Ishikawa (cell line): ENCODE measurements around the gene NOX5.

Source experiments
- CEBPB ChIP-seq: IDR thresholded peaks from 2 replicates; pipeline ENCODE4 v1.6.1; 2012
- CREB1 ChIP-seq: IDR thresholded peaks from 2 replicates; pipeline ENCODE4 v1.6.1; 2012; ENCODE audit warnings: low read depth
- EGR1 ChIP-seq: IDR thresholded peaks from 2 replicates; pipeline ENCODE4 v1.6.1; 2012
- EP300 ChIP-seq: IDR thresholded peaks from 2 replicates; pipeline ENCODE4 v1.6.1; 2012; ENCODE audit warnings: borderline replicate concordance
- FOXM1 ChIP-seq: IDR thresholded peaks from 2 replicates; pipeline ENCODE4 v1.6.1; 2012; ENCODE audit warnings: low read depth, borderline replicate concordance
- NFIC ChIP-seq: IDR thresholded peaks from 2 replicates; pipeline ENCODE4 v1.6.1; 2012
- RAD21 ChIP-seq: IDR thresholded peaks from 2 replicates; pipeline ENCODE4 v1.6.1; 2012; ENCODE audit warnings: low read depth
- REST ChIP-seq: IDR thresholded peaks from 2 replicates; pipeline ENCODE4 v1.6.1; 2012; ENCODE audit warnings: low read depth, mild to moderate bottlenecking
- TAF1 ChIP-seq: IDR thresholded peaks from 2 replicates; pipeline ENCODE4 v1.6.1; 2012; ENCODE audit warnings: low read depth, mild to moderate bottlenecking
- TCF12 ChIP-seq: IDR thresholded peaks from 2 replicates; pipeline ENCODE4 v1.6.1; 2012; ENCODE audit warnings: low read depth
- TEAD4 ChIP-seq: IDR thresholded peaks from 2 replicates; pipeline ENCODE4 v1.6.1; 2012
- YY1 ChIP-seq: IDR thresholded peaks from 2 replicates; pipeline ENCODE4 v1.6.1; 2012; ENCODE audit warnings: low read depth
- ZBTB7A ChIP-seq: IDR thresholded peaks from 2 replicates; pipeline ENCODE4 v1.6.1; 2012; ENCODE audit warnings: low read depth
- TF ChIP-seq, protein P1 (sequence below): IDR thresholded peaks from 2 replicates; pipeline ENCODE4 v1.6.1; 2012
- TF ChIP-seq, protein P2 (sequence below): IDR thresholded peaks from 2 replicates; pipeline ENCODE4 v1.6.1; 2012

NOX5 gene

DNA sequence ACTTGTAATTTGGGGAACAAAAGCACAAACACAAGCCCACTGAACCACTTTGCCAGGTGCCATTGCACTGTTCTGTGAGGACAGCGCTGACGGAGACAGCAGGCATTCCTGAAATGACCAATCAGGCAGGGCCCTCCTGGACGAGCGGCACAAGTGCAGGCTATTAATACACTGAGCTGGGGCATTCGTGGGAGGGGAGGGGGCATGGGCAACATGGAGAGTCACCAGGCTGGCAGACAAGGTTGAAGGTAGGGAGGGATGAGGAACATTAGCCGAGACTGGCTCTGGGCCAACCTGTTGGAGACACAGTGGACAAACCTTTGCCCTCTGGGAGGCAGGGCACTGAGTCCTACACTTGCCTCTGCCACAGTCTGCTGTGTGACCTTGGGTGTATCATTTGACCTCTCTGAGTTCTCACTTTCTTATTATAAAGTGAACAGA lies 45.6 kb downstream of the NOX5 start:
- TF ChIP-seq NFIC (no peak), EP300 (no peak), CEBPB (no peak), YY1 (no peak), TAF1 (no peak), TEAD4 (no peak), RAD21 (no peak), ZBTB7A (no peak), TCF12 (no peak), CREB1 (no peak), EGR1 (no peak), REST (no peak), FOXM1 (no peak)
- TF ChIP-seq, protein P1, sequence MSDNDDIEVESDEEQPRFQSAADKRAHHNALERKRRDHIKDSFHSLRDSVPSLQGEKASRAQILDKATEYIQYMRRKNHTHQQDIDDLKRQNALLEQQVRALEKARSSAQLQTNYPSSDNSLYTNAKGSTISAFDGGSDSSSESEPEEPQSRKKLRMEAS: no peak
- TF ChIP-seq, protein P2, sequence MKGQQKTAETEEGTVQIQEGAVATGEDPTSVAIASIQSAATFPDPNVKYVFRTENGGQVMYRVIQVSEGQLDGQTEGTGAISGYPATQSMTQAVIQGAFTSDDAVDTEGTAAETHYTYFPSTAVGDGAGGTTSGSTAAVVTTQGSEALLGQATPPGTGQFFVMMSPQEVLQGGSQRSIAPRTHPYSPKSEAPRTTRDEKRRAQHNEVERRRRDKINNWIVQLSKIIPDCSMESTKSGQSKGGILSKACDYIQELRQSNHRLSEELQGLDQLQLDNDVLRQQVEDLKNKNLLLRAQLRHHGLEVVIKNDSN: no peak

DNA sequence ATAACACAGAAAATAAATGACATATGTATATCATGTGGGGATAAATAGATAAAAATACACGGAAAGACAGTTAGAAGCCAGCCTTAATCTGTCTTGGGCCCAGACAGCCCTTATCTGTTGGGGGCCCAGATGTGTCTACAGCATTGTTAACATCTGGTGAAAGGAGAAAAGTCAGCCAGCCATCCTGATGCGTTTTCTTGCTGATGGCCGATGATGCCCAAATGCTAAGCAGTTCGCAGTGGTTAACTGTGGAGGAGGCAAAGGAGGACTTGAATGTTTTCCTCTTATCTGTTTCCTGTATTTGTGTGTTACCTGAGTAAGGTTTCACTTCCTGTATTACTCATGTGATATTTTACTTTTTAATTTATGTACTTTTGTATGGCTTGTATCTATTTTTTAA lies 46.2 kb downstream of the NOX5 start:
- TF ChIP-seq ZBTB7A (no peak), YY1 (no peak), REST (no peak), TCF12 (no peak), FOXM1 (no peak), TEAD4 (no peak), RAD21 (no peak), EGR1 (no peak), TAF1 (no peak), CEBPB (no peak), NFIC (no peak), CREB1 (no peak), EP300 (no peak)
- TF ChIP-seq, protein P2: no peak
- TF ChIP-seq, protein P1: no peak

- no peak for TF ChIP-seq CREB1
- no peak for TF ChIP-seq RAD21
- no peak for TF ChIP-seq FOXM1
- no peak for TF ChIP-seq ZBTB7A
- TF ChIP-seq, protein P1: no peak
- TF ChIP-seq NFIC: no peak
- no peak for TF ChIP-seq YY1
- no peak for TF ChIP-seq TAF1
- TF ChIP-seq EGR1: no peak
- TF ChIP-seq REST: no peak
- no peak for TF ChIP-seq EP300
- TF ChIP-seq CEBPB: no peak
Observed at GRCh38 chr15:69061414-69061842, 46.9 kb downstream of the NOX5 start.

DNA sequence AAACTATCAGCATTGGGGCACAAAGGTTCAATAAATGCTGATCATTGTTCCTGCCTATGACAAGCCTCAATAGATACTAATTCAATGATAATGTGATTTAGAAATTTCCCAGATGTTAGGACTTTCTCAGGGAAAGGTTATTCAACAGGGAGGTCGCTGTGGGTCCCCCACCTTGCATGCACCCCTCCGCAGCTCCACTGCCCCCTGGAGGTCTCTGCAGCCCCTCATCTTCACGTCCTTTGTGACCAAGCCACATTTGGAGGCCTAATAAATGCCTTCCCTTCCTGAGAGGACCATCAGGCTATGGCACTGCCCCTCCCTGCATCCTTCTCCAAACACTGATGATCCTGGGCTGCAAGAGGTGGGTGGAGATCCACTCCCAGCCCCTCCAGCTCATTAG lies 50.2 kb downstream of the NOX5 start:
- TF ChIP-seq TCF12: no peak
- TF ChIP-seq FOXM1: no peak
- no peak for TF ChIP-seq EGR1
- no peak for TF ChIP-seq TAF1
- TF ChIP-seq CREB1: no peak
- TF ChIP-seq TEAD4: no peak
- no peak for TF ChIP-seq CEBPB
- TF ChIP-seq, protein P2: no peak
- TF ChIP-seq EP300: no peak
- no peak for TF ChIP-seq RAD21
- no peak for TF ChIP-seq ZBTB7A
- no peak for TF ChIP-seq REST
- TF ChIP-seq, protein P1: no peak
- no peak for TF ChIP-seq NFIC
- no peak for TF ChIP-seq YY1
